Measurements from ENCODE around the gene P4HB.

P4HB gene

DNA sequence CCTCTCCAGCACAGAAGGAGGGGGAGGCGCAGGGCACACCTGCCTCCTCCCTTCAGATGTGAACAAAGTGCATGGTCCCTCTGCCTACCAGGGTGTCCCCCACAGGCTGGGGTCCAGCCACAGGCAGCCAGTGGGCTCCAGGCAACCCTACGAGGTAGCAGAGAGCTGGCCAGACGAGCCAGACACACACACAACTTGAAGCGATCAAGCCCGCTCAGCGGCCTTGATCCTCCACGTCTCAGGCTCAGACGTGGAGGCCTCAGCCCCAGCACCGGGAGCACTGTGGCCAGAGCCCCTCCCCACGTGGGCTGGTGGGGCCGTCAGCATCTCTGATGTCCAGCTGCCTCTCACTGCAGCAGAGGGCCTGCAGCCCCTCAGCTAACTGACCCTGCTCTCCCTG is 35.7 kb downstream of the P4HB start:
- no peak overlapping the region for H3K4me3 Mint-ChIP-seq
- no peaks in the 10 kb centered on the region for H3K27me3 Mint-ChIP-seq
- ATAC-seq (ENCODE audit: low read depth) (no peak), DNase-seq (ENCODE audit: low spot score in 2 of 2) (no peak)
- peaks cover 8% of the 10 kb centered on the region for H3K36me3 Mint-ChIP-seq
- H3K4me1 Mint-ChIP-seq: peaks cover 8% of the 10 kb centered on the region
- H3K27ac Mint-ChIP-seq: no peak overlapping the region
- no peaks in the 10 kb centered on the region for H3K9me3 Mint-ChIP-seq

DNA sequence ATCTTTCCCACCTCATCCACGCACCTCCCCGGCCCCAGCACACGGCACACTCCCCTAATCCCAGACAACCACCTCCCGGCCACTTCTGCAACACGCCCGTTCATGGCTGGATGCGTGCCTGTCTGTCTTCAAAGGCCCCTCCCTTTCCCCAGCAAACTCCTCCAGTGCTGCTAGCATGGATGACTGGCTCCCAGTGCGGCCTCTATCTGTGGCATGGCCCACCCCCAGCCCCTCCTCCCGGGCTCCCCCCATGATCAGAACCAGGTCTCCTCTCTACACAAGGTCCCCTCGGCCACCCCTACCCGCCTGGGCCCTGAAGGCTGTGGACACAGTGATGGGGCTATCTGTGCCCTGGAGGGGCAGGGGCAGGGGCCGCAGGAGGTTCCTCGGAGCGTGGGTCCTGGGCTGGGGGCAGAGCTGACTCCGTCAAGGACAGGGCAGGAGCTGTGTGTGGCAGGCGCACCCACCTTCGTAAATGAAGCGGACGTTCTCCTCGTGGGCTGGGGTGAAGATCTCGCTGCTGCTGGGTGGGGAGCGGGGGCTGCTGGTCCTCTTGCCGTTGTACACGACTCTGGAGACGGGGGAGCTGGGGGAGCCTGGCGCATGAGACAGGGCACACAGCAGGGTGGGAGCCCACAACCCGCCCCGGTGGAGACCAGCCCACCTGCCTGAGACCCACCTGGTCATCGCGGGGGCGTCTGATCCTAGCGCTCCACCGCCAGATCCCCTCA is 36.4 kb downstream of the P4HB start:
- no peak overlapping the region for H3K27ac Mint-ChIP-seq
- peaks cover 8% of the 10 kb centered on the region for H3K4me1 Mint-ChIP-seq
- ATAC-seq (ENCODE audit: low read depth) (no peak), DNase-seq (ENCODE audit: low spot score in 2 of 2) (no peak)
- no peaks in the 10 kb centered on the region for H3K9me3 Mint-ChIP-seq
- peaks cover 8% of the 10 kb centered on the region for H3K36me3 Mint-ChIP-seq
- H3K4me3 Mint-ChIP-seq: no peak overlapping the region
- no peaks in the 10 kb centered on the region for H3K27me3 Mint-ChIP-seq

DNA sequence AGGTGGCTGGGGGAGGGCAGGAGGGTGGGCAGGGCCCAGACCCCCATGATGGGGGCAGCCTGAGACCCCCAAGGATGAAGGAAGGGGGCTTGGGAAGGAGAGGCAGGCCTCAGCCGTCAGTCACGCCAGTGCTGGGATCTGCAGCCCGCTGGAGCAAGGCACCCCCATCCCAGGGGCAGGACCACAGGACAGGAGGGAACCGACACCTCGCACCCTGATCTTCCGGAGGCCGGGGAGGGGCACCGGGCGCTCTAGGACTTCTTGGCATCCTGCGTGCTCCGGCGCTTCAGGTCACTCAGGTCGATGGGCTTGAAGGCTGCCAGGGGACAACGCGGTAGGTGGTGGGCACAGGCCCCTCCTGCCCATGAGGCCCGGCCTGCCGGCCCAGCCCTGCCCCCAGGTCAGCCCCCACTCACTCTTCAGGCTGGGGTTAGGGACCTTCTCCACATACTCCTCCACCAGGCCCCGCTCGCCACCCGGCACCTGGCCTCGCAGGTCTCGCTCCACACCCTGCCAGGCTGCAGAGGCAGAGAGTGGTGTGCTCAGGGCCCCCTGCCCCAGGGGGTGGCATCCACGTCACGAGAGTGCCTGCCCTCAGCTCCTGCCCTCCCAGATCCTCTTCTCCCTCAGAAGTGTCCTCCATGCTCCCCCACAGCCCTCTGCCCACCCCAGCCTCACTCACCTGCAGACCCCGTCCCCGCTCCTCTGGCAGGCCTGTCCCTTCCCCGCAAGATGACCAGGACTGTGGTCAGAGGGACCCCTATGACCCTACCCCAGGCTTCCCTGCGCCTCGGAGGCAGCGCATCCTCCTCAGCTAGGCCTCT is 37.1 kb downstream of the P4HB start:
- peaks cover 8% of the 10 kb centered on the region for H3K36me3 Mint-ChIP-seq
- no peak overlapping the region for H3K4me3 Mint-ChIP-seq
- ATAC-seq (ENCODE audit: low read depth): no peak
- no peaks in the 10 kb centered on the region for H3K9me3 Mint-ChIP-seq
- H3K27ac Mint-ChIP-seq: no peak overlapping the region
- DNase-seq (ENCODE audit: low spot score in 2 of 2): no peak
- H3K27me3 Mint-ChIP-seq: peaks cover 2% of the 10 kb centered on the region
- H3K4me1 Mint-ChIP-seq: peaks cover 5% of the 10 kb centered on the region

DNA sequence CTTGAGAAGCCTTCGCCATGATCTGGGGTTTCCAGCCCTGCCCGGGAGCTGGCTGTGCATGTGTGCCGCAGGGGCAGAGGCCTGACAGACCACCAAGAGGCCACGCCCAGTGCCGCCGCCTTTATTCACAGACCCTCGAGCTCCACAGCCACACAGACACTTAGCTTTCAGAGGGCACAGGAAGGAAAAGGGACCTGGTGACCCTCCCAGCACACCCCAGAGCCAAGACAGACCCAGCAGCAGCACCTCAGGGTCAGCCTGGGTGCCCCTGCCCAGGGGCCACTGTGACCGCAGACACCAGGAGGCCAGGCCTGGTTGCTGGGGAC is 38.1 kb downstream of the P4HB start:
- Mint-ChIP-seq H3K27ac (no peak overlapping the region), H3K4me1 (peaks cover 5% of the 10 kb centered on the region), H3K27me3 (peaks cover 6% of the 10 kb centered on the region), H3K36me3 (peaks cover 8% of the 10 kb centered on the region), H3K9me3 (no peaks in the 10 kb centered on the region), H3K4me3 (no peak overlapping the region)
- no peak for DNase-seq (ENCODE audit: low spot score in 2 of 2)
- ATAC-seq (ENCODE audit: low read depth): no peak

DNA sequence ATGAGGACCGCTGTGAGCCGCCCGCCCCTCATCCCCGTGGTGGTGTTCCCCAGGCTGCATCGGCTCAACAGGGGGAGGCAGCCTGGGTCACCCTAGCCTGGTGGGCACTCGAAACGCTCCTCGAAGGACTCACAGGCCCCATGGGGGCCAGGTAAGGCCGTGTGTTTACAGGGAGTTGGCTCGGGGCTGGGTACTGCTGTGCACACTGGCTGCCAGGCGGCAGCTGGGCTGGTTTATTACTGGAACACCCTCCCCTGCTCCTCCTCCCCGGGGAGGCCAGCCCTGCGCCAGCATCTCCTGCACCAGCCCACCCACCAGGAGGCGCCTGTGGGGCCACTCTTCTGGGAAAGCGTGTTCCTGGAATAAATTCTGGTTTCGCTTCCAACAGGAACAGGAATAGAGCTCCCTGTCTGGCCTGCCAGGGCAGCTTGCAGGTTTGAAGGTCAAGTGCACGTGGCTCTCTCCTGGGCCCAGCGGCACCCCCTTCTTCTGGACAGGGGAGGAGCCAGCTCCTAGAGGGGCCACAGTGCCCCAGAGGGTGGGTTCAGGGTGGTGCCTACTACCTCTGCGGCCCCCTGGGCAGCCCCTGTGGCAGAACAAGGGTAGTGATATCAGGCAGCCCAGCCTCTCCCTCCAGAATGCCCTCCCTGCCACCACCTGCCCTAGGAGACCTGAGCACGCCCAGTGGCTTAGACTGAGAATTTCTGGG is 38.6 kb downstream of the P4HB start:
- H3K4me3 Mint-ChIP-seq: no peak overlapping the region
- no peak for DNase-seq (ENCODE audit: low spot score in 2 of 2)
- peaks cover 5% of the 10 kb centered on the region for H3K4me1 Mint-ChIP-seq
- H3K36me3 Mint-ChIP-seq: peaks cover 8% of the 10 kb centered on the region
- H3K9me3 Mint-ChIP-seq: no peaks in the 10 kb centered on the region
- no peak overlapping the region for H3K27ac Mint-ChIP-seq
- ATAC-seq (ENCODE audit: low read depth): no peak
- peaks cover 6% of the 10 kb centered on the region for H3K27me3 Mint-ChIP-seq

DNA sequence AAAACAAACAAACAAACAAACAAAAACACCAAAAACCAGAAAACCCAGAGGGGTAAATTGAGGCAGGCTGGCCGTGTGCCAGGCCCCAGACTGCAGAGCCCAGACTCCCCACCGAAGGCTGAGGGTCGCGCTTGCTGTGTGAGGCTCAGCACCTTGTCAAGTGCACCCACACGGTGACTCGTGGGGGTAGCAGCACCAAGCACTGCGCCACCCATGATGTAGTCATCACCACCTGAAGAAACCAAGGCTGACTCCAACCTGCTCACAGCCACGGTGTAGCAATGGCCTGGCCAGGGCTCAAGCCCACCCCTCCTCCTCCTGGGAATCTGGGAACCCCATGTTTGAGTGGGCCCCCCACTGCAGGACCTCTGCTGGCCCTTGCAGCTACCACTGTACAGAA is 39.2 kb downstream of the P4HB start:
- Mint-ChIP-seq H3K9me3 (no peaks in the 10 kb centered on the region), H3K27me3 (peaks cover 8% of the 10 kb centered on the region), H3K4me1 (peaks cover 4% of the 10 kb centered on the region), H3K4me3 (no peak overlapping the region), H3K27ac (no peak overlapping the region), H3K36me3 (peaks cover 7% of the 10 kb centered on the region)
- DNase-seq (ENCODE audit: low spot score in 2 of 2) (no peak), ATAC-seq (ENCODE audit: low read depth) (no peak)

DNA sequence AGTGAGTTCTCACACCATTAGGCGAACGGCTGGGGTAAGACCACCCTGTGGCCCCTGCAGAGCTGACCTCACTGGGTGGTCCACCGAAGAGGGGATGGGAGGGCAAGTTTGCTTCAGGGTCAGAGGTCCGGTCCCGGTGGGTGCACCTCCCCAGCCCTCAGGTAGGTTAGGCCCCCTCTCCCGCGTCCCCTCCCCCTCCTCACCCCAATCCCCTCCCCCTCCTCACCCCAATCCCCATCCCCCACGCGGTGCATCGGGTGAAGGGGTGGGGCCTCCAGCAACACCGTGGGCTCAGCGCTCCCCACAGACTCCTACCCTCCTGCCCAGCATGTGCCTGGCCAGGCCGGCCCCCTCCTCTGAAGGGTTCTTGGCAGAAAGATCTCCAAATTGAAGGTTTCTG is 40.6 kb downstream of the P4HB start:
- Mint-ChIP-seq H3K27me3 (peaks cover 9% of the 10 kb centered on the region), H3K27ac (no peak overlapping the region), H3K36me3 (peaks cover 5% of the 10 kb centered on the region), H3K4me3 (no peak overlapping the region), H3K9me3 (no peaks in the 10 kb centered on the region), H3K4me1 (no peaks in the 10 kb centered on the region)
- ATAC-seq (ENCODE audit: low read depth): no peak
- DNase-seq (ENCODE audit: low spot score in 2 of 2): no peak

DNA sequence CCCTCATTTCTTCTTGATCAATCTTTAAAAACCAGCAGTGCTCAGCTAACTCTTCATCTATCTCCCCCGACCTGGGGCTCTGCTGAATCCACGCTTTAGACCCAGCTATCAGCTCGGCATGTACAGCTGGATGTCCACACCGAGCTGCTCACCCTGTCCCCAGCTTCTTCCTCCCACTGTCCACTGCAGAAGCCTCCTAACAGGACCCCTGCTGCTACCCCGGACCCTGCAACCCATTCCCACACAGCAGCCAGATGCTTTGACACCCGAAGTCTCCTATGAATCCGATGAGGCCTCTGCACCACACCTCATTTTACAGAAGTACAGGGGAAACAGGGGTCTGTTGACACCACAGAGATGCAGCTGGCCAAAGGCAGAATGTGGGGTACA is 42.6 kb downstream of the P4HB start:
- Mint-ChIP-seq H3K36me3 (no peaks in the 10 kb centered on the region), H3K27me3 (peaks cover 9% of the 10 kb centered on the region)
- no peak for DNase-seq (ENCODE audit: low spot score in 2 of 2)

DNA sequence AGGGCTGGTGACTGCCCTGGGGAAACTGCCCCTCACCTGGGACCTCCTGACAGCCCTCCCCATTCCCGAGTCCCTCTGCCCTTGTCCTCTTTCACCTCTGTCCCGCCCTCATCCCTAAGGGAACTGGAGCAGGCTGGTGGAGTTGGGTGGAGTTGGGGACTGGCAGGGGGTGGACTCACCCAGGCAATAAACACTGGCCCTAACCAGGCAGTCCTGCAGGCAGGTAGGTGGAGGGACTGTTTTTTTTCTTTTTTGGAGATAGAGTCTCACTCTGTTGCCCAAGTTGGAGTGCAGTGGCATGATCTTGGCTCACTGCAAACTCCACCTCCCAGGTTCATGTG is 44.7 kb downstream of the P4HB start:
- DNase-seq (ENCODE audit: low spot score in 2 of 2): no peak
- Mint-ChIP-seq H3K4me3 (no peak overlapping the region), H3K36me3 (no peaks in the 10 kb centered on the region), H3K27me3 (peaks cover 11% of the 10 kb centered on the region), H3K9me3 (no peaks in the 10 kb centered on the region), H3K27ac (no peak overlapping the region), H3K4me1 (no peaks in the 10 kb centered on the region)
- ATAC-seq (ENCODE audit: low read depth): no peak

More for the DNA sequence above, 42.6 kb downstream of the P4HB start:
- H3K4me3 Mint-ChIP-seq: no peak overlapping the region
- no peak for ATAC-seq (ENCODE audit: low read depth)
- H3K27ac Mint-ChIP-seq: no peak overlapping the region
- no peaks in the 10 kb centered on the region for H3K9me3 Mint-ChIP-seq
- H3K4me1 Mint-ChIP-seq: no peaks in the 10 kb centered on the region

DNA sequence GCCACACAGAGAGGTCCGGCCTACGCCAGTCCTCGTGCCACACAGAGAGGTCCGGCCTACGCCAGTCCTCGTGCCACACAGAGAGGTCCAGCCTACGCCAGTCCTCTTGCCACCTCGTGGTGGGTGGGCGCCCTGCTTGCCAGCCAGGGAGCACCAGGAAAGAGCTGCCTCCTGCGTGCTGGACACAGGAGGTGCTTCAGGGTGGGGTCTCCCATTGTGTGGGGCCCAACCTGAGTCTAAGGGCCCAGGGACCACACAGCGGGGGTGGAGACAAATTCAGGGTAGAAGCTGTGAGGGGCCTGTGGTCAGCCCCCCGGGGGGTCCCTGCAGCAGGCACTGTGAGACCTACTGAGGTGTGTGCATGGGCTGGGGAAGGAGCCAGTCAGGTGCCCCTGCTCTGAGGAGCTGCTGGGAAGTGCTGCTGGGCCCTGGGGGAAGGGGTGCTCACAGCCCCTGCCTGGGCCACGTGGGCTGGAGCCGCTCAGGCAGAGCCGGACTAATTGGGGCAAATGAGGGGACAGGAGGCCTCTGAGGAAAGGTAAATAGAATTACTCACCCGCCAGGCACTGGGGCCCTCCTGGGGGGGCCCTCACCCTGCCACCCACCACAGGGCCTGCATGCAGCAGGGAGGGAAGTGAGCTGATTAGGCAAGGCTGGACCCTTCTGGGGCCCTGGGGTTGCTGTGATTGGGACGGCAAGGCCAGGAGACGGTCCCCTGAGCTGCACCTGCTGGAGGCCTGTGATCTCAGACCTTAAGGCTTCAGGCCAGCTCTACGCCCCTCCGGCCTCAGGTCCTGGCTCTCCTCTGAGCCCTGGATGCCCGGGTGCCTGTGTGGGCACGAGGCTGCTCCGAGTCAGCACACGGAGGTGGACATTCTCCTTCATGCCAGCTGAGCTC is 45.3 kb downstream of the P4HB start:
- Mint-ChIP-seq H3K36me3 (no peaks in the 10 kb centered on the region), H3K4me1 (no peaks in the 10 kb centered on the region), H3K9me3 (no peaks in the 10 kb centered on the region), H3K27ac (no peak overlapping the region), H3K27me3 (peaks cover 16% of the 10 kb centered on the region), H3K4me3 (no peak overlapping the region)
- no peak for DNase-seq (ENCODE audit: low spot score in 2 of 2)
- ATAC-seq (ENCODE audit: low read depth): no peak

DNA sequence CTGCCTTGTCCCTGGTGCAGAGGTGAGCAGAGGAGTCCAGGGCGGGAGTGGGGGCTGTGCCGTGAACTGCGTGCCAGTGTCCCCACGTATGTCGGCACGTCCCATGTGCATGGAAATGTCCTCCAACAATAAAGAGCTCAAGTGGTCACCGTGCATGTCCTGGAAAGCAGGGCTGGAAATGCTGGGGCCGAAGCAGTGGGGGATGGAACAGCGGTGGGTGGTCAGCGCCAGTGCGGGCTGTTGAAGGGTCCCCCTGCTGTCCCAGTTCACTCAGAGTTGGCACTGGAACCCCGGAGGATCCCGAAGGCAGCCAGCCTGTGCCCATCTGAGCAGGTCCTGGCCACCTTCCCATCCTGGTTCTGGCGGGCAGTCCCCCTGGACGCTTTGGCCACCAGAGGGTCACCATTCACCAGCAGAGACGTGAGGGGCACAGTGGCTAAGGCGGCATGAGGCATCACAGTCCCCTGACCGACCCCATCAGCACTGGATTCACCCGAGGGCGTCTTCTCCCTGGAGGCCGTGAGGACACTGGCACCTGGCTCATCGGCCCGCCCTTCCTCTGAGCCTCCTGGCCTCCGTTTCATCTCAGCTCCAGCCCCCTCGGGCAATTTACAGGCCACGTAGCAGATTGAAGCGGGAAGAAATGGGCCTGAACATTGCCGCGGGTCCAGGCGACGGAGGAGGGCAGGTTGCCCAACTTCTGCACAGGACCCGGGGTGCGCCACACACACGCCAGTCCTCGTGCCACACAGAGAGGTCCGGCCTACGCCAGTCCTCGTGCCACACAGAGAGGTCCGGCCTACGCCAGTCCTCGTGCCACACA is 46.3 kb downstream of the P4HB start:
- Mint-ChIP-seq H3K27ac (no peak overlapping the region), H3K36me3 (no peaks in the 10 kb centered on the region), H3K9me3 (no peaks in the 10 kb centered on the region), H3K27me3 (peaks cover 23% of the 10 kb centered on the region), H3K4me3 (no peak overlapping the region), H3K4me1 (peaks cover 5% of the 10 kb centered on the region)
- no peak for ATAC-seq (ENCODE audit: low read depth)
- DNase-seq (ENCODE audit: low spot score in 2 of 2): no peak

DNA sequence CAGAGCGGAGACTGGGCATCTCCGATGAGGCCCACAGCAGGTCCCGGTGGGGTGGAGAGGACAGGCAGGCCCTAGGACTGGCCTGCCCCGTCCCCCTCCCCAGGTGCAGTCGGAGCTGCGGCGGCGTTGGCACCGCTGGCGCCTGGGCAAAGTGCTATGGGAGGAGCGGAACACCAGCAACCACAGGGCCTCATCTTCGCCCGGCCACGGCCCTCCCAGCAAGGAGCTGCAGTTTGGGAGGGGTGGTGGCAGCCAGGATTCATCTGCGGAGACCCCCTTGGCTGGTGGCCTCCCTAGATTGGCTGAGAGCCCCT is 47.0 kb downstream of the P4HB start:
- Mint-ChIP-seq H3K27me3 (peaks cover 25% of the 10 kb centered on the region), H3K4me1 (peaks cover 5% of the 10 kb centered on the region), H3K36me3 (no peaks in the 10 kb centered on the region), H3K27ac (no peak overlapping the region), H3K4me3 (no peak overlapping the region), H3K9me3 (no peaks in the 10 kb centered on the region)
- DNase-seq (ENCODE audit: low spot score in 2 of 2) (no peak), ATAC-seq (ENCODE audit: low read depth) (no peak)

DNA sequence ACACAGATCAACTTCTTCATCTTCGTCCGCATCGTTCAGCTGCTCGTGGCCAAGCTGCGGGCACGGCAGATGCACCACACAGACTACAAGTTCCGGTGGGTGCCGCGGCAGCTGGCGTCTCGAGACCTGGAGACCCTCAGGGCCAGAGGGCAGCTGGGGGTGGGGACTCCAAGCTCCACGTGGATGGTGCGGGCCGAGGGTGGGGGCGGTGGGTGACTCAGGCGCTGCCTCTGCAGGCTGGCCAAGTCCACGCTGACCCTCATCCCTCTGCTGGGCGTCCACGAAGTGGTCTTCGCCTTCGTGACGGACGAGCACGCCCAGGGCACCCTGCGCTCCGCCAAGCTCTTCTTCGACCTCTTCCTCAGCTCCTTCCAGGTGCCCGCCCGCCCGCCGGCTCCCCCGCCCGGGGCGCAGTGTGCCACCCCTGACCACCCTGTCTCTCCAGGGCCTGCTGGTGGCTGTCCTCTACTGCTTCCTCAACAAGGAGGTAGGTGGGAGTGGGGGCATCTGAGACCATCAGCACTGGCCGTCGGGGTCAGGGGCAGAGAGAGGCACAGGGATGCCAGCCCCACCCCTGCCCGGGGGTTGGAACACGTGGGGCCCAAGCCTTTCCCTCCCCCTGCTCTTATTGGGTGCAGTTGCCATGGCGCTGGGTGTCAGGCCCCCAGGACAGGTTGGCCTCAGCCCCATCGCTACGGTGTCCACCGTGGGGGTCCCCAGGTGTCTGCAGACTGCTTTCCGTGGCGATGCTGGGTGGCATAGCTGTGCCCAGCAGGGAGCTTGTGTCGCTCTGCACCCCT is 47.6 kb downstream of the P4HB start:
- Mint-ChIP-seq H3K27ac (no peak overlapping the region), H3K4me1 (peaks cover 5% of the 10 kb centered on the region)

More for the DNA sequence above, 47.6 kb downstream of the P4HB start:
- DNase-seq (ENCODE audit: low spot score in 2 of 2) (no peak), ATAC-seq (ENCODE audit: low read depth) (no peak)
- no peaks in the 10 kb centered on the region for H3K36me3 Mint-ChIP-seq
- no peak overlapping the region for H3K4me3 Mint-ChIP-seq
- no peaks in the 10 kb centered on the region for H3K9me3 Mint-ChIP-seq
- peaks cover 24% of the 10 kb centered on the region for H3K27me3 Mint-ChIP-seq

Measured in memory B cell (primary cell).